ENCODE data around the gene TMPRSS11E.

- no peak for TF ChIP-seq CTCF (IDR thresholded peaks at IDR 0.05)
- TF ChIP-seq POLR2AphosphoS5 (IDR thresholded peaks at IDR 0.05), result no peak
Observed at GRCh38 chr4:68410149-68410548, 37.1 kb upstream of the TMPRSS11E start.
